ENCODE data around the gene RHOD.

- TF ChIP-seq POLR2A (IDR thresholded peaks at IDR 0.05; ENCODE audit: low read depth, low read length): no peak
- no peak for TF ChIP-seq POLR2AphosphoS5 (IDR thresholded peaks at IDR 0.05; ENCODE audit: low read depth, low read length)
- TF ChIP-seq TAF1 (IDR thresholded peaks at IDR 0.05; ENCODE audit: borderline replicate concordance, low read depth, low read length): no peak
Observed at GRCh38 chr11:67034350-67034749, 22.3 kb upstream of the RHOD start.
